ENCODE results near the gene GLIPR2.
"Not testable (repeated sequence)": the region's sequence is repeated elsewhere in the genome, so short reads cannot be mapped to it uniquely, and the experiment has no call there.

GLIPR2 gene

GRCh38 chr9:36164989-36165388, 28.5 kb downstream of the GLIPR2 start:
- no peak for DNase-seq

- DNase-seq: peak; percentile 58
Observed at GRCh38 chr9:36165826-36166167, 29.3 kb downstream of the GLIPR2 start.

GRCh38 chr9:36166168-36166927, 29.8 kb downstream of the GLIPR2 start:
- DNase-seq: peak; percentile 87

- no peak for DNase-seq
Observed at GRCh38 chr9:36169166-36169565, 32.6 kb downstream of the GLIPR2 start, which contains the start of gene CCIN. TSS of gene CCIN (plus strand) at chr9:36169388. CDS start at chr9:36169503, 115 bp downstream.

GRCh38 chr9:36169708-36170107, 33.2 kb downstream of the GLIPR2 start:
- no peak for DNase-seq

GRCh38 chr9:36170531-36170930, 34.0 kb downstream of the GLIPR2 start:
- no peak for DNase-seq

- no peak for DNase-seq
Observed at GRCh38 chr9:36173861-36174260, 37.3 kb downstream of the GLIPR2 start.

GRCh38 chr9:36174271-36174670, 37.7 kb downstream of the GLIPR2 start:
- no peak for DNase-seq

GRCh38 chr9:36174731-36175130, 38.2 kb downstream of the GLIPR2 start:
- DNase-seq: no peak

- not testable (repeated sequence) for DNase-seq
Observed at GRCh38 chr9:36175209-36175608, 38.7 kb downstream of the GLIPR2 start.

- DNase-seq: not testable (repeated sequence)
Observed at GRCh38 chr9:36176496-36176895, 40.0 kb downstream of the GLIPR2 start.

GRCh38 chr9:36177571-36177970, 41.0 kb downstream of the GLIPR2 start:
- DNase-seq: no peak

GRCh38 chr9:36180243-36180642, 43.7 kb downstream of the GLIPR2 start:
- DNase-seq: not testable (repeated sequence)

GRCh38 chr9:36187414-36187813, 50.9 kb downstream of the GLIPR2 start:
- DNase-seq: peak; percentile 95

GRCh38 chr9:36188212-36188611, 51.7 kb downstream of the GLIPR2 start:
- no peak for DNase-seq

- DNase-seq: no peak
Observed at GRCh38 chr9:36189976-36190375, 53.4 kb downstream of the GLIPR2 start.

GRCh38 chr9:36190388-36191289, 54.1 kb downstream of the GLIPR2 start, which contains the start of gene CLTA:
TSS of gene CLTA (plus strand) at chr9:36190921. CDS start at chr9:36191057, 136 bp downstream.
- DNase-seq: peak; percentile 99

- DNase-seq: no peak
Observed at GRCh38 chr9:36191290-36191645, 54.7 kb downstream of the GLIPR2 start.

- DNase-seq: no peak
Observed at GRCh38 chr9:36191686-36192085, 55.2 kb downstream of the GLIPR2 start.

- DNase-seq: no peak
Observed at GRCh38 chr9:36192196-36192595, 55.7 kb downstream of the GLIPR2 start.

GRCh38 chr9:36193023-36193422, 56.5 kb downstream of the GLIPR2 start:
- no peak for DNase-seq

GRCh38 chr9:36194326-36195000, 57.9 kb downstream of the GLIPR2 start:
- no peak for DNase-seq

- no peak for DNase-seq
Observed at GRCh38 chr9:36204906-36205547, 68.5 kb downstream of the GLIPR2 start.

All from fibroblast of skin of right quadriceps (primary cell).